ENCODE data around the gene GSTO2.
A peak's percentile ranks its signal among the peaks of the same experiment; 100 is the strongest.

Gene GSTO2

DNA sequence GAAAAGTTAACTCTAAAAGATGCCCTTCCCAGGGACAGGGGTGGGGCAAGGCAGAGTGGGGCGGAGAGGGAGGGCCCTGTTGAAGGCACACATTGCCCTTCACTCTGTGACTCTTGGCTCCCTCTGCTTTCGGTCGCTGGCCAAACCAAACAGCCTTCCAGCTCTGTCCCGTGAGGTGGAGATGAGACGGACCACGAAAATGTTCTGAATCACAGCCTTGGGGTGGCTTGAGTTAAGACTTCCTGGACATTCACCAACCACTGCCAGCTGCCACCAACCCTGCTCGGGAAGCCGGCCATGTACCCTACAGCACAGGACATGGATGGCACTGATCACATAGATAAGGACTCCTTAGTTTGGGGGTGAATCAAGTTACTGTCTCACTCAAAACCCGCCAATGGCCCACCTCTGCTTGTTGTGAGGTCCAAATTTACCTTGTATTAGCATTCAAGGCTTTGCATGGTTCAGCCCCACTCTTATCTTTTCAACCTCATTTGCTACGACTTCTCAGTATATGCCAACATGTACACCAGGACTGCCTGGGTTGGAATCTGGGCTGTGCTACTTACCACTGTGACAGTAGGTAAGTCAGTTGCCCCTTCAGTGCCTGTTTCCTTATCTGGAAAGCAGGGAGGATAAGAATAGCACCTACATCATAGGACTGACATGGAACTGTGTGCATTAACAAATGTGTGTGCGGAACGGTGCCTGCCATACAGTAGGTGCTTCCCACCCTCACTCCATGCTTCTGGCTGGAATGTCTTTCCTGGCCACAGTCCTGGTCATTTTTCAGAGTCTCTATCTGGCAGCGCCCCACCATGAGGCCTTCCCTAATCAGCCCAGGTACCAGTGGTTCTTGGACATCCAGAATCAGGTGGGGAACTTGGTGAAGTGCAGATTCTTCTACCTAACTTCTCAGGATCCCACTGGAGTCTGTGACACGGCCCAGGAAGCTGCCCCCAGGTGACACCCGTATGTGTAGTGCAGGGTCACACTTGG lies 41.3 kb downstream of the GSTO2 start:
- no peak for DNase-seq

- no peak for DNase-seq
These were observed 42.3 kb downstream of the GSTO2 start for GRCh38 chr10:104311184-104311720.

DNA sequence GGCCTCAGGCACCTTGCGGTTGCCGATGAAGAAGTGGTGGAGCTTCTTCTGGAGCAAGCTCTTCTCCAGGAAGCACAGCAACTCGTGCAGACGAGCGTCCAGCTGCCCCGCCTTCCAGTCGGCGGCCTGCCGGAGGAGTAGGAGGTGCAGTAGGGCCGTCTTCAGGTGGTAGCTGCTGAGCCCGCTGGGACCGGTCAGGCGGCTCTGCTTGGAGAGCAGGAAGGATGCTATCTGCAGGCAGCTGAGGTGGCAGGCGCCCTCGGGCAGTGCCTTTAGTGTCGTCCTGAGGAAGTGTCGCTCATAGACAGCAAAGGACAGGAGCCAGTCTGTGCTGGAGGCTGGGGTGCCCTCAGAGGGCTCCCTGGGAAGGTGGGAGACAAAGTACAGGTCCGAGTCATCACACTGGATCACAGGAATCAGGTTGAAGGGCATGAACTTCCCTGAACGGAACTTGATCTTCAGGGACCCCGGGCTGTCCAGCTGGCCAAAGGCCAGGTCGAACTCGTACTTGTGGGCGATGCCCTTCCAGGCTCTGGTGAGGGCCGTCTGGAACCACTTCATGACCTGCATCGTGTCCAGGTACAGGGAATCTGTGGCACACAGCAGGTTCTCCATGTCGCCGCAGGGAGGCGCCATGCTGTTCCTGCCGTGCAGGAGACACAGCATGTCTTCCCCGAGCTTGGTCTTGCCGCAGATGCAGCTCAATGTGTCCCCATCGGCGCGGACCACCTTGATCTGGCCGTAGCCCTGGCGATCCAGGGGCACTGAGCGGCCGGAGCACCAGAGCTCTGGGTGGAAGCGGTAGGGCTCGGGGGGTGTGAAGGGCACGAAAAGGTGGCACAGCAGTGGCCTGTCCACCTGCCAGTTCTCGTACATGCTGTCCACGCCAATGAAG lies 45.9 kb downstream of the GSTO2 start:
- no peak for DNase-seq

DNA sequence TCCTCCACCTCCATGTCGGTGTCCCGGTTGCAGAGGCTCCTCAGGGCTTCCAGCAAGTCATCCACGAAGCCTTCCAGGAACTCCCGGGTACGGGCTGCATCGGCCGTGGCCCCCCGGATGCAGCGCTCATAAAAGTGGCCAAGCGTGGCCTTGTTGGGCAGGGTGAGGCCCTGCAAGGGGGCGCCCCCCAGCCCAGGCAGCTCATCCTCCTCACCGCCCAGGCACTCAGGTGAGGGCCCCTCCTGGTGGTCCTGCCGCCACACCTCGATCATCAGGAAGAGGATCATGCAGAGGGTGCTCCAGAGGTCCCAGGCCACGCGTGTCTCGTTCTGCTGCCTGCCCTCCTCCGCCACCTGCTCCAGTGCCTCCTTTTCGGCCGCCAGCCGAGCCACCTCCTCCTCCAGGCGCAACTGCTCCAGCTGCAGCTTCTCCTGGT lies 46.5 kb downstream of the GSTO2 start:
- no peak for DNase-seq

- DNase-seq, result no peak
These were observed 47.5 kb downstream of the GSTO2 start for GRCh38 chr10:104316321-104317099.

DNA sequence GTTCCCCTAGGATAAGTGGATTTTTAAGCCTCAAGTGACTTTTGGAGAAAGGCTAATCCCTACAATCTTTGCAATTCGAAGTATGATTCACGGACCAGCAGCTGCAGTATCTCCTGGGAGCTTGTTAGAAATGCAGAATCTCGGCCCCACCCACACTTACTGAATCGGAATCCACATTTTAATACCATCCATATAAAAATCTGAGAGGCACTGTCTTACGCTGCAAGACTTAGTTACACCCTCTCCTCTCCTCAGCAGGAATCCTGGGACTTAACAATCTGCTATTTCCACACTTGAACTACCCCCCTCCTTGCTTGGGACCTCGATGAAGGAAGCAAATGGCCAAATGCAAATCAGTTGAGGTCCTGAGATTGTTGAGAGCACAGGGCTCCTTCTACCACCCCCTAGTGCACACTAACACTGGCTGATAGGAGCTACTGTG lies 48.3 kb downstream of the GSTO2 start:
- no peak for DNase-seq

DNA sequence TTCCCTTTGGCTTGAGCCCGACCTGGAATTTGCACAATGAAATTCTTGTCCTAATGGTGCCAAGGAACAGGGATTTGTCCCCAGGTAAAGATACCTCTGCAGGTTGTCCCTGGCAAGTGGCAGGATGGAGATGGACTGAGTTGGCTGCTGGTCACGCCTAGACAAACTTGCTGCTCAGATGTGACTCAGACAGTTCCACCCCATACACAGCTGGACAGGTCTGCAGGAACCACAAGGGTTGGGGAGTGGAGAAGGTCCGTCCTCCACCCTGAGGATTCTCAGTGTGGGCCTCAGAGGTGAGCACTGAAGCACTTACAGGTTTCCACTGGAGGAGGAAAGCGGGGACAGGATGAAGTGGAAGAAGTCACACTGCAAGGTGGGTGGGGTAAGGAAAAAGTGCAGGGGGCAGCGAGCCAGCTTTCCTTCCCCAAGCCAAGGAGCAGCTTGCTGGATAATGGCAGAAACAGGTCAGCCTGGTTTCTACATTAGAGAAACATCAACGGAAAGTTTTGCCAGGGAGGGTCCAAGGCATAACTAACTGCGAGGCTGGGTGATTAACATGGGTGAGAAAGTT lies 48.8 kb downstream of the GSTO2 start:
- DNase-seq, result no peak

GRCh38 chr10:104318326-104318725 lies 49.3 kb downstream of the GSTO2 start:
- DNase-seq, result no peak

- peak in 1 of 2 donors; percentile 51 for DNase-seq
These were observed 50.1 kb downstream of the GSTO2 start for GRCh38 chr10:104318810-104319741.

GRCh38 chr10:104321226-104321625 lies 52.2 kb downstream of the GSTO2 start:
- DNase-seq, result no peak

GRCh38 chr10:104321725-104322415 lies 52.9 kb downstream of the GSTO2 start:
- DNase-seq, result no peak

DNA sequence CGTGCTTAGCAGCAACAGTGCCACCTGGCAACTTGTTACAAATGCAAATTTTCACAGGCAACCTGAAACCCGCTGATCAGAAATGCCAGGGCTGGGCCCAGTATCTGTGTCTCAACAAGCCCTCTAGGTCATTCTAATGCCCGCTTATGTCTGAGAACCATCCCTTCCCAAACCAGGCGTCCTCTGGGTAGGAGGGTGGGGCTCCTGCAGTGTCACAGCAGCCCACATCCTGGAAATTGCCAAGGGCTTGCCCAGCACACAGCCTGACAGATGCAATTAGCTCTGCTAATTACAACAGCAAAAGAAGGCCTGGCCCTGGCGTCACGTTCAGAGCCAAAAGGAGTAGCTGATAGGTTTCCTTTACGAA lies 53.4 kb downstream of the GSTO2 start:
- peak; percentile 65 to 74 for DNase-seq

GRCh38 chr10:104323085-104323484 lies 54.1 kb downstream of the GSTO2 start:
- no peak for DNase-seq

DNA sequence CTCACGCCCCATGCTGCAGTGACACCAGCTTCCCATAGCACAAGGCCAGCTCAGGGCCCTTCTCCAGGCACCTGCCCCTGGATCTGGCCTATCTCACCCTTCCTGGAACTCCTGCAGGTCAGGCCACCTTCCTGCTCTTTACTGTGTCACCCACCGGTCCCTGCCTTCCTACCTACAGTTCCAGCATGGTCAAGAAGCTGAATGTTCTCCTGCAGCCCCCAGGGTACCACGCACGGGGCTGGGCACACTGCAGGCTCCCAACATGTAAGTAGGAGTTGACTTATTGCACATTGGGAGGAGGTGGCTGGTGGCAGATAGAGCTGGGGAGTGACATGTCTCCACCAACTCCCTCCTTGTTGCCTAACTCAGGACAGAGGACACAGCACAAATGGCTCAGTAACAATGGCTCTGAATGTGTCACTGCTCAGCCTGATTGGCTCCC lies 54.8 kb downstream of the GSTO2 start:
- peak; percentile 59 to 78 for DNase-seq

GRCh38 chr10:104324221-104324686 lies 55.3 kb downstream of the GSTO2 start:
- DNase-seq, result peak; percentile 86 to 93

DNA sequence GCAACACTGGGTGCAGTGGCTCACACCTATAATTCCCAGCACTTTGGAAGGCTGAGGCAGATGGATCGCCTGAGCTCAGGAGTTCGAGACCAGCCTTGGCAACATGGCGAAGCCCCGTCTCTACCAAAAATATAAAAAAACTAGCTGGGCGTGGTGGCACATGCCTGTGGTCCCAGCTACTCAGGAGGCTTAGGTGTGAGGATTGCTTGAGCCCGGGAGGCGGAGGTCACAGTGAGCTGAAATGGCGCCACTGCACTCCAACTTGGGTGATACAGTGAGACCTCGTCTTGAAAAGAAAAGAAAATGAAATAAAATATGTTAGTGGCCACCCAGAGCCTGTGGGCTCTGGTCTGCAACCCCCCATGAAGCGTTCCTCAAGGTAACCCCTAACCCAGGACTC lies 55.9 kb downstream of the GSTO2 start:
- no peak for DNase-seq

- DNase-seq, result peak; percentile 49 to 70
These were observed 56.8 kb downstream of the GSTO2 start for GRCh38 chr10:104325436-104326435.

GRCh38 chr10:104326991-104327610 lies 58.1 kb downstream of the GSTO2 start:
- no peak for DNase-seq
